Activated CD8-positive, alpha-beta memory T cell treated with anti-CD3 and anti-CD28 coated beads, Interleukin-2, amount 50 U/mL, for 1 hour (primary cell): Measurements from ENCODE around the gene TOMM20.

Experiments used
- DNase-seq: peaks from one replicate; pipeline ENCODE4 v3.0.0-alpha.2; 2020; ENCODE audit errors: extremely low read depth

TOMM20 gene

GRCh38 chr1:235134171-235134570, 5.5 kb upstream of the TOMM20 start:
- no peak for DNase-seq

- no peak for DNase-seq
Measured at GRCh38 chr1:235133086-235133485, 4.4 kb upstream of the TOMM20 start.

GRCh38 chr1:235131961-235132360, 3.3 kb upstream of the TOMM20 start:
- DNase-seq = no peak

- DNase-seq = no peak
Measured at GRCh38 chr1:235130766-235131270, 2.2 kb upstream of the TOMM20 start.

- no peak for DNase-seq
Measured at GRCh38 chr1:235129774-235130570, 1.3 kb upstream of the TOMM20 start.

GRCh38 chr1:235127732-235128455, 743 bp downstream of the TOMM20 start:
- no peak for DNase-seq

GRCh38 chr1:235127203-235127602, 1.4 kb downstream of the TOMM20 start:
- no peak for DNase-seq

DNA sequence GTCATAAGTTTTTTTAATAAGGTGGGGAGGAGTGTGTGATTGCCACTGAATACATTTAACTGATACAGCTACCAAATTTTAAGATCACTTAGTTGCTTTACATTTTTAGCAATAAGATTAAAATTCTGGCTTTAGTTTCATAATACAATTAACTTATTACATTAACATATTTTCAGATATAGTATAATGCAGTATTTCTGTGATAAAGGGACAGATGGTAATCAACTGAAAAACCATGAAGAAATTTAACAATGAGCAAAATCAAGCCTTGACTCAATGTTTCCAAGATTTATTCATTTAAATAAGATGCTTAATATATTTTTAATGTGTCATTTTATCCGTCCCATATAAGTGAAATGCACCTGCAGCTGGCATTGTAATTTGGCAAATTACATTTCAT, 4.0 kb downstream of the TOMM20 start:
- no peak for DNase-seq

DNA sequence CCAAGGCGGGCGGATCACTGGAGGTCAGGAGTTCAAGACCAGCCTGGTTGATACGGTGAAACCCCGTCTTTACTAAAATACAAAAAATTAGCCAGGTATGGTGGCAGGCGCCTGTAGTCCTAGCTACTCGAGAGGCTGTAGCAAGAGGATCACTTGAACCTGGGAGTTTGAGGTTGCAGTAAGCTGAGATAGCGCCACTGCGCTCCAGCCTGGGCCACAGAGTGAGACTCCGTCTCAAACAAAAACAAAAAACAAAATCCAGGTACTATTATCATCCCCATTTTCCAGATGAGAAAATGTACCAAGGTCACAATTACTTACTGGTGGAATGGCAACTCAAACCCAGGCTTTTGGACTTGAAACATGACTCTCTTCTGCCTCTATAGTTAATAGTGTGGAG, 4.5 kb downstream of the TOMM20 start:
- DNase-seq = no peak

DNA sequence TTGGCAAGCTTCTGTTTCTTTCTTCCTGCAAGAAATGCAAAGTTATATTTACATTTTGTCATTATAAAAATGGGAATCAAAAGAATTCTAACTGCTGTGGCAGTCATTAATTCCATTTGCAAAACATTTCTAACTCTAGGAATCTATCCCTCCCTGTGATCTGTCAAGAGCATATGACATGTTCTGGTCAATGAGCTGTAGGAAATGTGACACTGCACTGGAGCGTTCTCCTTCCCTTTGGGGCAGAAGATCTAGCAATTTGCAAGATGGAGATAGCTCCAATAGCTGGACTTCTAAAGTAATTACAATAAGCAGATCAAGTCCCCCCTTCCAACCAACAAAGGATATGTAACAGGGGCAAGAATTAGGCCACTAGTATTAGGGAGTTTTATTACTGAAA, 6.3 kb downstream of the TOMM20 start:
- DNase-seq = no peak

- no peak for DNase-seq
Measured at GRCh38 chr1:235113183-235113917, 15.3 kb downstream of the TOMM20 start.

GRCh38 chr1:235112297-235113182, 16.1 kb downstream of the TOMM20 start:
- DNase-seq = no peak

- DNase-seq = no peak
Measured at GRCh38 chr1:235111107-235111506, 17.5 kb downstream of the TOMM20 start.

- DNase-seq = no peak
Measured at GRCh38 chr1:235108876-235109275, 19.8 kb downstream of the TOMM20 start.

GRCh38 chr1:235108185-235108593, 20.4 kb downstream of the TOMM20 start:
- no peak for DNase-seq

GRCh38 chr1:235107368-235108184, 21.1 kb downstream of the TOMM20 start:
- no peak for DNase-seq

- DNase-seq = no peak
Measured at GRCh38 chr1:235106457-235106856, 22.2 kb downstream of the TOMM20 start.

GRCh38 chr1:235105051-235106043, 23.3 kb downstream of the TOMM20 start:
- no peak for DNase-seq

GRCh38 chr1:235102993-235103411, 25.6 kb downstream of the TOMM20 start:
- DNase-seq = peak; percentile 16
